Hematopoietic multipotent progenitor cell (in vitro differentiated cells): ENCODE data around the gene ATF7. TPM values are rescaled to one million over a fixed set of nuclear protein-coding genes. Genes with fewer than 3 reads are reported as not detected.
"Not testable (repeated sequence)": the region's sequence is repeated elsewhere in the genome, so short reads cannot be mapped to it uniquely, and the experiment has no call there.

Experiments used
- DNase-seq, 3 donors: peaks; one replicate each; pipeline ENCODE4 v3.0.0-alpha.2; 2011 to 2015; ENCODE audit warnings: low read depth in 2 of 3, low spot score in 2 of 3
- total RNA-seq: library from RNA; depleted of rRNA; stranded (reverse); fragments of >200 nt; gene quantifications from one replicate; pipeline ENCODE4 v1.2.3, GENCODE V29; 2012

The ATF7 gene
- total RNA-seq, 1 donor, result 13.5 TPM

DNA sequence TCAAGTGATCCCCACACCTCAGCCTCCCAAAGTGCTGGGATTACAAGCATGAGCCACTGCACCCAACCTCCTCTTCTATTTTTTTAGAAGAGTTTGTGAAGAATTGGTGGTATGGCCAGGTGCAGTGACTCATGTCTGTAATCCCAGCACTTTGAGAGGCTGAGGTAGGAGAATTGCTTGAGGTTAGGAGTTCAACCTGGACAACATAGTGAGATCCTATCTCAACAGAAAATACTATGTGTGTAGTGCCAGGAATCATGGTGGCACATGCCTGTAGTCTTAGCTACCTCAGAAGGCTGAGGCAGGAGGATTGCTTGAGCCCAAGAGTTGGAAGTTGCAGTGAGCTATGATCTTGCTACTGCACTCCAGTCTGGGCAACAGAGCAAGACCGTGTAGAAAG, 5.5 kb upstream of the ATF7 start:
- DNase-seq, result no peak

DNA sequence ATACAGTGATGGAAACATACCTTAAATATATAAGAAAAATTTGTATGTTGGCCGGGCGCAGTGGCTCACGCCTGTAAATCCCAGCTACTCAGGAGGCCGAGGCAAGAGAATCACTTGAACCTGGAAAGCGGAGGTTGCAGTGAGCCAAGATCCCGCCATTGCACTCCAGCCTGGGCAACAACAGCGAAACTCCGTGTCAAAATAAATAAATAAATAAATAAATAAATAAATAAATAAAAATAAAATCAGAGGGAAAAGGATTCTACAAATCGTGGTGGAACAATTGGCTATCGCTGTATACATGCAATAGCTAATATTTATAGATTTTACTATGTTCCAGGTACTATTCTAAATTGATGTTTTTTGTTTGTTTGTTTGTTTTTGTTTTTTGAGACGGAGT, 1.7 kb upstream of the ATF7 start:
- no peak for DNase-seq

DNA sequence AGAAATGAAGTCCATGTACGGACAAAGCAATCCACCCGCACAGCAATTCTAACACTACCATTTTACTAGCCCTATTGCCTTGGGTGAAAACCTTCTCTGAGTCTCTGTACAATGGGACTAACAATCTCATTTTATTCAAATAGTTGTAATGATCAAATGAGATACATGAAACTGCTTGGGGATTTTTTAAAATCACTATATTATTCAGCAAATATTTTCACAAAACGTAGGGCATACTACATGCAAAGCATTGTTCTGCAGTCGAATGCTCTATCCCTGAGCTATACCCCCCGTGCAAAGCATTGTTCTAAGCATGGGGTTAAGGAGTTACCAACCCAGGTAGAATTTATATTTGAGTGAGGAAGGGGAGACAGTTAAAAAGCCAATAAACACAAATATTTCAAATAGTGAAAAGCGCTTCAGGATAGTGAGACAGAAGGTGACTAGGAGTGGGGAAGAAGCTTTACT, 554 bp upstream of the ATF7 start:
- no peak for DNase-seq

GRCh38 chr12:53625373-53625945, 723 bp downstream of the ATF7 start:
- DNase-seq, result no peak

- DNase-seq, result no peak
Observed at GRCh38 chr12:53624956-53625355, 1.2 kb downstream of the ATF7 start.

- DNase-seq, result no peak
Observed at GRCh38 chr12:53624458-53624857, 1.7 kb downstream of the ATF7 start.

DNA sequence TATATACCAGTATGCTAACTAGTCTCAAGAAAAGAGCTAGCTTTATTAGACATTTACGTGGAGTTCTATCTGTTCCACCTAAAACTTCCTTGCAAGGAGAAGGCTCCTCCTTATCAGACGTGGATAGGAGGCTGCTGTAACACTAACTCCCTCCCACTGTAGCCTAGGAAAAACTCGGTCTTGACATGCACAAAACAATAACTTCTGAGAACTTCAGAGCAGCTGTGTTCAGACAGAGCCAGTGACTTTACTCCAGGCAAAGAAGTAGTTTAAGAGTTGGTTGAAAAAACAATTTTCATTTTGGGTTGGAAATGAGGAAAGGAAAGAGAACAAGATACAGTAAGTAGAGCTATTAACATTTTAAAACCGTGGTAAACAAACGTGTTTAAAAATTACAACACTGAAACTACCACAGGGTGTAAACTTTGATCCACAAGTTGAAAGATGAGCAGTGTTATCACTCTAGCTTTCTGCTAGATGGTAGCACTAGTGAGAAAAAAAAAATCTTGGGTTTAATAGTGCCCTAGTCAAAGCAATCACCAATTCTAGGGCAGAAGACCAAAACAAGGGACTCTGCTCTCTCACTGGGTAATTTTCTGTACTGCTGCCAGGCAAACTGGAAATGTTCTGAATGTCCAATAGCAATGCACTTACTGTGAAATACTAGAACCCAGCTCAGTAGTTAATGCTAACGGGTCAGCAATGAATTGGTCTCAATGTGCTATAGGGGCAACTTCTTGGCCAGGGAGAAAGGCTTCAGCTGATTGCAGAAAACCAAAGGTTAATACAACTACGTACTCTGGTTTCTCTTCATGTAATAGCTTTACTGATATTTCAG, 2.4 kb downstream of the ATF7 start:
- no peak for DNase-seq

DNA sequence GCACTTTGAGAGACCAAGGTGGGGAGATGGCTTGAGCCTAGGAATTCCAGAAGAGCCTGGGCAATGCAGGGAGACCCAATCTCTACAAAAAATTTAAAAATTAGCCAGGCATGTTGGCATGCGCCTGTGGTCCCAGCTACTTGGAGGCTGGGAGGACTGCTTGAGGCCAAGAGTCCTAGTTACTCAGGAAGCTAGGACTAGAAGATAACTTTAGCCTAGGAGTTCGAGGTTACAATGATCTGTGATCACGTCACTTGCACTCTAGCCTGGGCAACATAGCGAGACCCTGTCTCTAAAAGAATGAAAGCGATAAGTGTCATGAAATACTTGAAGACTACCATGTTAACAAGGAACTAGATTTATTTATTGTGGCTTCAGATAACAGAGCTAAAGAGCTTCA, 3.5 kb downstream of the ATF7 start:
- no peak for DNase-seq

- peak in 2 of 3 donors; percentile 39 to 80 for DNase-seq
Observed at GRCh38 chr12:53618275-53618674, 7.9 kb downstream of the ATF7 start.

- DNase-seq, result no peak
Observed at GRCh38 chr12:53617700-53618099, 8.5 kb downstream of the ATF7 start.

DNA sequence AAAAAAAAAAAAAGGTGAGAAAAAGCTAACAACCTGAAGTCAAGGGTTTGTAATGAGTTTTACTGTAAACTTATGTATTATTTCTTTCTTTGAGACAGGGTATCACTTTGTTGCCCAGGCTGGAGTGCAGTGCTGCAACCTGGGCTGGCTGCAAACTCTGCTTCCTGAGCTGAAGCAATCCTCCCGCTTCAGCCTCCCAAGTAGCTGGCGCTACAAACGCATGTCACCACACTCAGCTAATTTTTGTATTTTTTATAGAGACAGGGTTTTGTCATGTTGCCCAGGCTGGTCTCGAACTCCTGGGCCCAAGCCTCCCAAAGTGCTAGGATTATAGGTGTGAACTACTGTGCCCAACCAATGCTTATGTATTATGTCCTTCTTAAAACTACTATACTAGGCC, 9.2 kb downstream of the ATF7 start:
- no peak for DNase-seq

DNA sequence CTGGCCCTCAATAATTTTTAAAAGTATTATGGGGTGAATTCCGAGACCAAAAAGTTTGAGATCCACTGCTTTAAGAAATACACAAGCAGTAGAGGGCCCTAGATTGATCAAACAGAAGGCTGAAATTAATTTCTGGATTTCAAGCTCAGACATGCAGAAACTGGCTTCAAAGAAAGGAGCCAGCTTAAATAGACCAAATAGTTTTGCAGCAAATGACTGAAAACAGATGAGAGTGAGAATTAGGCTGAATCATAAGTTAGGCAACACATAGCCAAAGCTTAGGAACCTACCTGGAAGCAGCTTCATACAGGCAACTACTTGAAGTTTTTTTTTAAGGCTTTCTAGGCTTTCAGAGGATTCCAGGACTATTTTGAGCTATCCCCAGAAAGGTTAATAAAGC, 12.4 kb downstream of the ATF7 start:
- no peak for DNase-seq

- DNase-seq, result no peak
Observed at GRCh38 chr12:53612978-53613377, 13.2 kb downstream of the ATF7 start.

- DNase-seq, result no peak
Observed at GRCh38 chr12:53611304-53611703, 14.9 kb downstream of the ATF7 start.

DNA sequence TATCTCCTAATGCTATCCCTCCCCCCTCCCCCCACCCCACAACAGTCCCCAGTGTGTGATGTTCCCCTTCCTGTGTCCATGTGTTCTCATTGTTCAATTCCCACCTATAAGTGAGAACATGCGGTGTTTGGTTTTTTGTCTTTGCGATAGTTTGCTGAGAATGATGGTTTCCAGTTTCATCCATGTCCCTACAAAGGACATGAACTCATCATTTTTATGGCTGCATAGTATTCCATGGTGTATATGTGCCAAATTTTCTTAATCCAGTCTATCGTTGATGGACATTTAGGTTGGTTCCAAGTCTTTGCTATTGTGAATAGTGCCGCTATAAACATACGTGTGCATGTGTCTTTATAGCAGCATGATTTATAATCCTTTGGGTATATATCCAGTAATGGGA, 19.5 kb downstream of the ATF7 start:
- DNase-seq, result not testable (repeated sequence)

DNA sequence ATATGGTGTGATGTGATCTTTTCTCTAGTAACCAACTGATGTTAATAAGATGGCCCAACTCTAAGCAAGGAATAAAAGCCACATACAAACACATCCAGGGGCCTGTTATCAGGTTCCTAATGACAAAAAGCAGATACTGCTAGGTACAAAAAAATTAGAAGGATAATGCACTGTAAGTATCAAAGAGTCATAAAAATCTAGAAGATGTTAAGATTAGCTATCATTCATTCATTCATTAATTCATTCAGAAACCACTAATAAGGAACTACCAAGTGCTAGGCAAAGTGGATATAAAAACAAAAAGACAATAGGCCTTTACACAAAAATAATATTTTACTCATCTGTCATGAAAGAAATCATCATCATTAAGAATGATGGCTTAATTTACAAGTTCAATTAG, 21.6 kb downstream of the ATF7 start:
- no peak for DNase-seq

DNA sequence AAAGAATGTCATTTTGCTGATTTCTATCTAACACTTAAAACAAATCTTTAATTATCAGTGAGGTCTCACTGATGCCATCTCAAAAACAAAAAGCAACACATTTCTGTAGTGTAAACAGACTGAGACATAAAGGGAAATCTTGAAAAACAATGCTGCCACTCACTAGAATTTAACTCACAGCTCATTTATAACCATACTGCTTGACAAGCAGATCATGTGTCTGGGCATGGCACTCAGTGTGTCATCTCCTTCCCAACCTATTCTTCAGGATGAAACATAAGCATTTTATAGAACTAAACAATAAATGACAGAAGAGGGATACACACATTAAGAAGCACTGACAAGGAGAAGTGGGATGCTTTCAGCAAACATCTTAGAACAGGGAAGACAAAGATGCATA, 22.4 kb downstream of the ATF7 start:
- DNase-seq, result no peak

DNA sequence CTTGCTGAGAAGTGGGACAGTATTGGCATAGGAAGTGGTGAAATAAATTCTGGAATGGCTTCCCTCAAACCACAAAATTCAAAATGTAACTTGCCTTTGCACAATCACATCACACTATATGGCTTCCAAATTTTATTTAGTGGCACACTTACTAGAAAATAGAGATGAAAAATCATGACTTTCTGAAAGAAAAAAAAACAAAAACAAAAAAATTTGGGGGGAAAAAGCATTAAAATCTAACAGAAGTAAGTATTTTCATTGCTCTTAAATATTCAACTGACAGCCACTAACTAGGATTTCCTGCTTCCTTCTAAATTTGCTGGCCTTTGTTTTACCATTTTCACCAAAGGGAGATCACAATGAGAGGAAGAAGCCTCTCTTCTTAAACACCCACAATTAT, 23.0 kb downstream of the ATF7 start:
- no peak for DNase-seq

DNA sequence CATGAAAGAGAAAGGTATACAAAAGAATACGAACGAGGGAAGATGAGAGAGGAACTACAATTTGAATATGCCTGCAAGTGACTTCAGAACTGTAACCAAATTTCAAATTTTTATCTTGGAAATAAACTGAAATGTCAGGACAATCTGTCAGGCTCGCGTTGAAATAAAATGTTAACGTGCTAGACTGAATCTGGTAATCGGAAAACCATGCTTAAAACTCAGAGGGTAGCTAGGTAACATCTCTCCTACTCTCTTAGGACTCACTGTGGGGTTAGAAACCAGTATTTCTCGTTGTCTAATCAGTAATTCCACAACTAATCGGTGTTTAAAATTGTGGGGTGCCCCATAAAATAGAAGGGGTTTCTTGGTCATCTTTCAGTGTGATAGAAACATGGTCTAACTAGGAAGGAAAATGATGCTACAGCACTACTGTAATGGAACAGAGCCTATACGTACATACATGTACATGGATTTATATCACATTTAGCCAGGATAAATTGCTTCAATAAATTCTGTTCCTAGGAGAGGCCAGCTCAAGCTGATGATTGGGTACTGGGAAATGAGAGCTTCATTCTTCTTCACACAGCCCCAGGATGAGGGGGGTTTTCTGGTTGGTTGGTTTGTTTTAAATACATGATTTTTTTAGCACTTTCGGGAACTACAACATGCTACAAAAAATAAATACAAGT, 23.9 kb downstream of the ATF7 start:
- DNase-seq, result no peak

- peak in 1 of 3 donors; percentile 20 for DNase-seq
Observed at GRCh38 chr12:53601296-53601847, 24.8 kb downstream of the ATF7 start.

DNA sequence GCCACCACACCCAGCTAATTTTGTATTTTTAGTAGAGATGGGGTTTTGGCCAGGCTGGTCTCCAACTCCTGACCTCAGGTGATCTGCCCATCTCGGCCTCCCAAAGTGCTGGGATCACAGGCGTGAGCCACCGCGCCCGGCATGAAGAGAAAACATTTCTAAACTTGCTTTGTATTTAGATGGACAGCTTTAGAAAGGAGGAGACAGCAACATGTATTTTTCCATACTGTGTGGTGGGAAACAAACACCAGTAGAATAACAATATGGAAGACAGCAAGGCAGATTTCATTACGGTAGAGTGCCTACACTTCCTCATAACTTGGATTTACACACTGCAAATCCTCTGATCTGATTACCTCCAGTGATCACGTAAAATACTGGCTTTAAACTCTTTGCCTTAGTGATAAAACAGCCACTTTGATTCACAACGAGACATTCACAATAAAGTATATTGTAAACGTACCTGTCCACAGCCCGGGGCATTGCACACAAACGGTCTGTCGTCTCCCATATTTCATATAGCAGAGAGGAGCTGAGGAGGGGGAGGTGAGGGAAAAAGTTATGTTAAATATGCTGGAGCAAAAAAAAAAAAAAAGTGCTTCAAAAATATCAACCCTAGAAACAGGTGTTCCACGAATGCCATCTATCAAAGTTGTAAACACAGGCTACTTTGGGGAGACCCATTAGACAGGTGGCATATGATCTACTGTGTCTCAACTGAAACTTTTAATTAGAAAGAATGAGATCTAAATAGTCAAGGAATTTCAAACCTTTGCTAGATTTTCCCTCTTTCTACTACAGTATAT, 25.5 kb downstream of the ATF7 start:
- DNase-seq, result no peak
